HG03135 (cell line): ENCODE data around the gene FAM193A.

ENCODE experiments used
- ATAC-seq: cut with Tn5 transposase; IDR thresholded peaks from one replicate; pipeline ENCODE4 v1.9.1; 2021; ENCODE audit warnings: mild to moderate bottlenecking, moderate library complexity; ENCODE audit not compliant: unreplicated experiment

Gene FAM193A

DNA sequence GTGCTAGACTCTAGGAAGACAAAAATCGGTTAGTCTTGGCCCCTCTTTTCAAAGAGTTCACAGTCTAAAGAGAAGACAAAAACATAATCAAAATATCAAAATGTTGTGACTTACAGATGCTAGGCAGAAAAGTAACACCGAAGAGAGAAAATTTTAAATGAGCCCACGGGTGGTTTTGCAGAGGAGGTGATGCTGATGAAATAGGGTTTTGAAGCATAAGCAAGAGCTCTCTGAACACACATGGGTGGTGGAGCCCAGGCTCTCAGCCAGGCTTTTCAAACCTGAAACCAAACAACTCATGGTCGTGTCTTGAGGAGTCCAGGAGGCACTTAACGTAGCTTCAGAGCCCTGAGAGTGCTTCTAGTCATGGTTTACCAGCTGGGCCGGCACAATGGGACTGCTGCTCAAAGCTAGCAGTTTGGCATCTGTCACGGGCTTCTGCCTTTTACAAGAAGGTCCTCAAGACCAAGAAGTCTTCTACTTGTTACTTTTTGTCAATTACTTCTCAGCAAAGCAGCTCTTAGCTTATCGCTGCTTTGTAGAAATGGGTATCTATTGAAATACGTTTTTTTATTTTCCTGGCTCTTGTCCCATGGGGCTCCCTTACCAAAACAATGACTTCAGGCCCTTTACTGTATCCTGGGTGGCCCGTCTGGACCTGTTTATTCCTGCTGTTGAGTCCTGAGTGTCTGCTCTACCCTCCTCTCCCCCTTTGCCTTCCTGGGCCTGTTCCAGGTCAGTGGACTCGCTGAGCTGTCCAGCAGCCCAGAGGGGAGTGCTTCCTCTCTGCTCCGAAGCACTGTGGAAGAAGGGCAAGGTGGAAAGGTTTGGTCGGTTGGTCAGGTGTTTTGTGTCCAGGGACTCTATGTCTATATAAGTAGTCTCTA lies 150.2 kb downstream of the FAM193A start:
- no peak for ATAC-seq

GRCh38 chr4:2688281-2688680 lies 151.8 kb downstream of the FAM193A start:
- no peak for ATAC-seq

DNA sequence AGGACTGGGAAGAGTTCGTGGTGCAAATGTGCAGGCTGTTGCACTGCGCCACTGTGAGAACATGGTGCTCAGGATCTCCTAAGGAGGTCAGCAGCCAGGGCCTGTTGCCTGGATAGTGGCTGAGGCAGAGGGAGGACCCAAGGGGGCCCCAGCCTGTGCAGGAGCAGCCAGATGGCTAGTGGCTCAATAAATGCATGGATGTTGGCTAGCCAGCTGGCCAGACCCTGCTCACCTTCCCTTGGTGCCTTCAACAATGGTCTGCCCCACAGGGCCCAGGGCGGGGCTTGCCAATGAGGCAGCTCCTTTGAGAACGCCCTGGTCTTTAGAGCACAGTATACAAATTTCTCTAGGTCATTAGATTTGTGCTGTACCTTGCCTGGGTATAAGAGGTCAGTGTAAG lies 152.2 kb downstream of the FAM193A start:
- no peak for ATAC-seq

DNA sequence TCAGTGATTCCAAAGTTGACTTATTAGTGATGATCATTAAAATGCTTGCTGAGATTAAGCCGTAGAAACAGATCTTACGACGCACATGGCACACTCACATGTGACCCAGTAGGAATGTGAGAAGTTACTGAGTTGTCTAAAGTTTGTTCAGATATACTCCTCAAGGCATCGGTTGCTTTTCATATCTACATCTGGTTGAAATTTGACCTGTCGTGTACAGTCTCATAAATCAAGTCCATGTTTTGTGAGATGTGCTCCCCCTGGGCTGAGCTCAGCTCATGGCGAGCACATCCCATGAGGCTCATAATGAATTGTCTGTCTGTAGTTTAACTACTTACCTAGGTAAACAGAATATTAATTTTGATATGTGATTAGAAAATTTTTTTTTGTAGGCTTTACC lies 152.7 kb downstream of the FAM193A start:
- no peak for ATAC-seq

DNA sequence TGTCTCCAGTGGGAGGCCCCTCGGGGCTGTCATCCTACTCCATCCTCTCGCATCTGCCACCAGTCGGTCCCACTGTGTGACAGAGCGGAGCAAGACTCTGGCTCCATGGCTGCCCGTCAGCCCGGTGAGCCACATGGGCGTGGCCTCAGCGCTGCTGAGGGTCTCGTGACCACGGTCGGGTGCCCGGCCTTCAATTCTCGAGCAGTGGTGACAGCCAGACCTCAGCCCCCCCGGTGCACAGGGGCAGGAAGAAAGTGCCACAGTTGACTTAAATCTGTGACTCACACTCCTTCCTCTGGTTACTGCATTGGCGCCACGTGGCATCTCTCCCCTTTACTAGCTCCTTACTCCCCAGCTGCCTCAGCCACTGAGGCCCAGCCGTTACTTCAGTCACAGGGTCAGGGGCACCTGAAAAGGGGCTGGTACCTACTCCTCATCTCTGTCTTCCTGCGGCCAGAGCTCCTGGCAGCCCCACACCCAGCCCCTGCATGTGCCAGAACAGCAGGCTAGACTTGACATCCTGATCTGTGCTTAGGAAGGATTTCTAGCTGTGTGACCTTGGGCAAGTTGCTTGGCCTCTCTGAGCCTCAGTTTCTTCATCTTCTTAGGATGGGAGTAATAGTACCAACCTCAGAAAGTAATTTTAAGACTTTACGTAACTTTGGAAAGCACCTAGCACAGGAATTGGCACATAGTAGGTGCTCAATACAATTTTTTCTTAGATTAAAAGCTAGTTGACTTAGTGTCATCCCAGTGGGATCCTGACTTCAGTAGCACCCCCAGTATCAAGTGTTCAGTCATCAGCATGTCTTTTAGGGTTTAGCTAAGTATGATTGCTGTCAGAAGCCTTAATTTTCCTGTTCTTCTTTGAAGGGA lies 153.6 kb downstream of the FAM193A start:
- peak; percentile 54 for ATAC-seq

DNA sequence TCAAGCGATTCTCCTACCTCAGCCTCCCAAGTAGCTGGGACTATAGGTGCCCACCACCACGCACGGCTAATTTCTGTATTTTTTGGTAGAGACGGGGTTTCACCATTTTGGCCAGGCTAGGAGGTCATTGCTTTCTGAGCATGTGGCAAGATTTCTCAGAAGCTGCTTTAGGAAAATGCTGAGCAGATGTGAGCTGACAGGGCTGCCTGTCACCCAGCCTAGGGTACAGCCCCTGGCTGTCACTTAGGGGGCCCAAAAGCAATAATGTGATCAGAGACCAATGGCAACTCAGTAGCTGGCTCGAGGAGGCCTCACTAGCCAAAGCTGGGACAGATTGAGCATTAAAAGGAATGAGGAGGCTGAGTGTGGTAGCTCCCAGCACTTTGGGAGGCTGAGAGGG lies 154.9 kb downstream of the FAM193A start:
- ATAC-seq, result no peak

DNA sequence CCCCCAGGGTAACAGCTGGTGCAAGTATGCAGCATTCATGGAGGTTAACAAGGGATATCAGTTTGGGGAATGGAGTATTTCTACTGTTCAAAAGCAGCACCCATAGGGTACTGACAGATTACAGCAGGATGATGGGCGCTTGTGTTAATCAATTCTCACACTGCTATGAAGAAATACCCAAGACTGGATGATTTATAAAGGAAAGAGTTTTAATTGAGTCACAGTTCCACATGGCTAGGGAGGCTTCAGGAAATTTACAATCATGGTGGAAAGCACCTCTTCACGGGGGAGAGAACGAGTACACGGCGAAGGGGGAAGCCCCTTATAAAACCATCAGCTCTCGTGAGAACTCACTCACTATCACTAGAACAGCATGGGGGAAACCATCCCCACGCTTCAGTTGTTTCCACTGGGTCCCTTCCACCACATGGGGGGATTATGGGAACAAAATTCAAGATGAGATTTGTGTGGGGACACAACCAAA lies 155.5 kb downstream of the FAM193A start:
- no peak for ATAC-seq

DNA sequence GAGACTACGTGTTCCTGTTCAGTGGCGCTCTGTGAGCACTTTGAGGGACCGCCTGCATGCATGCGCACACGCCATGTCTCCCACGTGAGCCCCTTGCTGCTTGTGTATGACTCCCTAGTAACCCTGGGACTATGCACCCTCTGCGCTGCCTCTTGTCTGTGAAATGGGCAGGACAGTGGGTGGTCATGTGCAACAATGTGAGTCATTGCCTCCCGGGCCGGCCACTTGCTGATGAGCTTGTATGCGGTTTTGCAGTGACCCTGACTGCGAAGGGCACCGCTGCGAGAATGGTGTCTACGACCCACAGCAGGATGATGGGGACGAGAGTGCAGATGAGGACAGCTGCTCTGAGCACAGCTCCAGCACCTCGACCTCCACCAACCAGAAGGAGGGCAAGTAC lies 158.2 kb downstream of the FAM193A start:
- no peak for ATAC-seq

- ATAC-seq, result no peak
Observed at GRCh38 chr4:2695346-2696060, 159.1 kb downstream of the FAM193A start.

DNA sequence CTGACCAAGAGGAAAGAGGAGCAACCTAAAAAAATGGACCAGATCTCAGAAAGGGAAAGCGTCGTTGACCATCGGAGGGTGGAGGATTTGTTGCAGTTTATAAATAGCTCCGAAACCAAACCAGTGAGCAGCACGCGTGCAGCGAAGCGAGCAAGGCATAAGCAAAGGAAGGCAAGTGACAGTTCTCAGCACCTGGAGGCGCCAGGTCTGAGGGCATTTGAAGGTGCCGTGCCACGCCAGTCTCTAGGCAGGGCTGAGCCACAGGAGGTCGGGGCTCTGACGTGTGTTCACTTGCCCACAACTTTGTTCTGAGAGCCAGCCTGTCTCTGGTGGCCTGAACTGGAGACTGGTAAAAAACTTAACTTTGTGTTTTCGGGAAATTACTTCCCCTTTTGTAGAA lies 160.0 kb downstream of the FAM193A start:
- peak; percentile 90 for ATAC-seq

DNA sequence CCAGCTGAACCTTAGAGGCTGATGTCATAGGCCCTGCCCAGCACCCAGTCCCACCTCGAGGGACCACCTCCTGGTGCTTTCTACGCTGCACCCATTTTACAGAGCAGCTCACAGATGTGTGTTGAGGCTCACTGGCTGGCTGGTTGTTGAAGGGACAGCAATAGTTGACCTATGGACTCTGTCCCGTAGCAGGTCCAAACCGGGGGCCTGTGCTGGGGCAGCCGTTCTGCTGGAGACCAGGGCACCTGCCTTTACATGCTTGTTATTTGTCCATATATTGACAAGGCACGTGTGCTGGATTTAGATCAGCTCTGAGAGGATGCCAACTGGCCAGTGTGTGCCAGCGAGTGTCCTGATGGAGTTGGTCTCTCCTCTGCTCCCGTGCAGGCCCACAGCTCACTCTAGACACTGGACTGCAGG lies 161.6 kb downstream of the FAM193A start:
- no peak for ATAC-seq

DNA sequence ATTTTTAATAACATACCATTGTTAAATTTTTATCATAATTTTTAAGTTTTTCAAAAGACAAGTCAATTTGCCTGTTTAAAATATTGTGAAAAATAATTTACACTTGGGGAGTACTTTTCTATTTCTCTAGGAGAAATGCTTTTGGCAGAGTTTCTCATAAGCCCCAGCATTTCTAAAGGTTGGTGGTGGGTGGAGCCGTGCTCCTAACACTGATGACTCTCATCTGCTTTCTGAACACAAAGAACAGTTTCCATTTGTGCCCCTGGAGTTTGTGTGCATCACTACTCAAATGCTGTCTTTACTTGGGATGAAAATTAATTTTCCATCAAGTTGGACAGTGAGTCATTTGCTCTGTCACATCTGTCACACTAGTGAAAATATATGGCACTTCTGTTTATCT lies 162.1 kb downstream of the FAM193A start:
- ATAC-seq, result no peak

GRCh38 chr4:2698951-2699505 lies 162.6 kb downstream of the FAM193A start:
- ATAC-seq, result no peak

- no peak for ATAC-seq
Observed at GRCh38 chr4:2699534-2699933, 163.1 kb downstream of the FAM193A start.

DNA sequence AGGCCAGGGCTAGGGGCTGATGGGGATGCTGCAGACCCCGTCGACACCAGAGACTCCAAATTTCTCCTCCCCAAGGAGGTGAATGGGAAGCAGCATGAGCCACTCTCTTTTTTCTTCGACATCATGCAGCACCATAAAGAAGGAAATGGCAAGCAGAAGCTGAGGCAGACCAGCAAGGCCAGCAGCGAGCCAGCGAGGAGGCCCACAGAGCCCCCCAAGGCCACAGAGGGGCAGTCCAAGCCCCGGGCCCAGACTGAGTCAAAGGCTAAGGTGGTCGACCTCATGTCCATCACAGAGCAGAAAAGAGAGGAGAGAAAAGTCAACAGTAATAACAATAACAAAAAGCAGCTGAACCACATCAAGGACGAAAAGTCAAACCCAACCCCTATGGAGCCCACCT lies 163.6 kb downstream of the FAM193A start:
- no peak for ATAC-seq

DNA sequence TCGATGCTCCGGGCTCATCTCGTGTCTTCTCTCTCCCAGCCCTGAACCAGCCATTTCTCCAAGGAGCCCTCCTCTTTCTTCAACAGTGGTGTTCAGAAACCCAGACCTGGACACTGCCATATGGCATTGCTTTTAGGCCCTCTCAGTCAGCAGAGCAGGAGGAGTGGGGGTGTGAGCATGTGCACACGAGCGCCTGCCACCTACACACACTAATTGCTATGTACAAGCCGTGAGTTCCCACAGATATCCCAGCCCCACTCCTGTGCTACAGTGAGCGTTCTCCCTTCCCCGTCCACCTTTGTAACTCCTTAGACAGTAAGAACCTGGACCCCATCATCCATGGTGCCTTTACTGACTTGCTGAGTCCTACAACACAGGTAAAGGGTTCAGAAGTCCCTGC lies 165.9 kb downstream of the FAM193A start:
- no peak for ATAC-seq

GRCh38 chr4:2702770-2703169 lies 166.3 kb downstream of the FAM193A start:
- ATAC-seq, result no peak

- ATAC-seq, result no peak
Observed at GRCh38 chr4:2712261-2712842, 175.9 kb downstream of the FAM193A start.

DNA sequence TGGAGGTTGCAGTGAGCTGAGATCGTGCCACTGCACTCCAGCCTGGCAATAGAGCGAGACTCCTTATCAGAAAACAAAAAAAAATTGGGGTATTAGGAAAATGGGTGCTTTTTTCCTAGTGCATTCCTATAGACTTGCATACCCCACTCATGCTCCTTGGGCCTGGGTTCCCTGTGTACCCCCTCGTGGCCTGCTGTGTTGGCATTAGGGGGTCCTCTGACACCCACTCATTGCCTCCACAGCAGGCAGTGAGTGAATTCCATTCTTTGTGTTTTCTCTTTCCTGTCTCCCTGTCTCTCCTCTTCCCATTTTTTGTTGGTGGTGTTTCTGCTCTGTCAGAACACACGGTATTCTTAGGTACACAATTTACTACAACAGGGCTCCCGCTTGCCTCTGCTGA lies 176.9 kb downstream of the FAM193A start:
- ATAC-seq, result no peak

DNA sequence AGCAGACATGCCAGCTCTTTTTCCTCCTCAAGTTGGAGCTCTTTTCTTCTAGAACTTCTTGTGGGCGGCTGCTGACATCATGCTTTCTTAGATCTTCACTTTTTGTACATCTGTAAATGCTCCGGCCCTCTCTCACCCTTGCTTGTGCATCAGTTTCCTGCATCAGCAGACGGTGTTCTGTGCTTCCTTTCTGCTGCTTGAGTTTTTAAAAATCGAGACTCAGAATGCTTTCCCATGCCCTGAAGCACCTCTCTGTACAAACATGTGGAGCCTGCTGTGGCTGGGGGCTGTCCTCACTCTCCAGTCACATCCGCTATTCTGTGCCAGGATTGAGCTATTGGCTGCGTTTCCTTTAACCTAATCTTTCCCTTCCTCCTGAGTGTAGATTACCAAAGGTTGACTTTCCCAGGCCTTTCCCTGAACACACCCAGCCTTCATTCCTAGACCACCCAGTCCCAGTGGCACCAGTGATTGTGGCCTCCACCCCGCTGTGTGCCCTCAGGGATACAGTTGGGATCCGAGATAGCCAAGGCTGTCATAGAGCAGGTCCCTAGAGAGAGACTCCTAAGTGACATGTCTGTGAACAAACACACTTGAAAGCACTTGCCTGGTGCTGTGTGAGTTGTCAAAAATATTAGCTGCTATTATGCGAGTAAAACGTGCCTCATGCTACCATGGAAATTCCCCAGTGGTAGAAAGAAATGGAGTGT lies 177.8 kb downstream of the FAM193A start:
- ATAC-seq, result no peak
